GM20000 (cell line): ENCODE data around the gene ADGRF1.

Source experiments
- DNase-seq: peaks from one replicate; pipeline ENCODE4 v3.0.0; 2012; ENCODE audit warnings: low spot score
- TF ChIP-seq, protein P1 (sequence below): IDR thresholded peaks from 2 replicates; pipeline ENCODE4 v1.5.1; 2012; ENCODE audit warnings: mild to moderate bottlenecking, control low read depth; ENCODE audit errors: extremely low read depth, missing control alignments

The ADGRF1 gene

DNA sequence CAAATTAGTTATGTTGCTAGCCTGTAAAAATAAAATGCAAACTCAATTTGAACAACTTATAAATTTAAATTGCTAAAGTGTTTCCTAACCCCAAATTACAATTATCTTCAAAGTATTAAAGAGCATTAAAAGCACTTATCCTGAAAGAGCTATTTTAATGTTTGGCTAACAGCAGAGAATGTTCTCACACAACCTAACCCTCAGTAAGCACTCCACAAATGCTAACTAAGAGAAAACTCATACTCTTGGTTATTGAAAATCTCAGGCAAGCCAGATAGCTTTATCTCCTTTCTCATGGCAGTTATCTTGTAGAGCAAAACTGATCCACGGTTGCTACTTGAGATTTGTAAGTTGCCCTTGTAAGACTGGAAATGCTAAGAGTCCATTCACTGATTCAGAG, 30.5 kb upstream of the ADGRF1 start:
- TF ChIP-seq, protein P1, sequence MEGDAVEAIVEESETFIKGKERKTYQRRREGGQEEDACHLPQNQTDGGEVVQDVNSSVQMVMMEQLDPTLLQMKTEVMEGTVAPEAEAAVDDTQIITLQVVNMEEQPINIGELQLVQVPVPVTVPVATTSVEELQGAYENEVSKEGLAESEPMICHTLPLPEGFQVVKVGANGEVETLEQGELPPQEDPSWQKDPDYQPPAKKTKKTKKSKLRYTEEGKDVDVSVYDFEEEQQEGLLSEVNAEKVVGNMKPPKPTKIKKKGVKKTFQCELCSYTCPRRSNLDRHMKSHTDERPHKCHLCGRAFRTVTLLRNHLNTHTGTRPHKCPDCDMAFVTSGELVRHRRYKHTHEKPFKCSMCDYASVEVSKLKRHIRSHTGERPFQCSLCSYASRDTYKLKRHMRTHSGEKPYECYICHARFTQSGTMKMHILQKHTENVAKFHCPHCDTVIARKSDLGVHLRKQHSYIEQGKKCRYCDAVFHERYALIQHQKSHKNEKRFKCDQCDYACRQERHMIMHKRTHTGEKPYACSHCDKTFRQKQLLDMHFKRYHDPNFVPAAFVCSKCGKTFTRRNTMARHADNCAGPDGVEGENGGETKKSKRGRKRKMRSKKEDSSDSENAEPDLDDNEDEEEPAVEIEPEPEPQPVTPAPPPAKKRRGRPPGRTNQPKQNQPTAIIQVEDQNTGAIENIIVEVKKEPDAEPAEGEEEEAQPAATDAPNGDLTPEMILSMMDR = no peak
- no peak for DNase-seq

DNA sequence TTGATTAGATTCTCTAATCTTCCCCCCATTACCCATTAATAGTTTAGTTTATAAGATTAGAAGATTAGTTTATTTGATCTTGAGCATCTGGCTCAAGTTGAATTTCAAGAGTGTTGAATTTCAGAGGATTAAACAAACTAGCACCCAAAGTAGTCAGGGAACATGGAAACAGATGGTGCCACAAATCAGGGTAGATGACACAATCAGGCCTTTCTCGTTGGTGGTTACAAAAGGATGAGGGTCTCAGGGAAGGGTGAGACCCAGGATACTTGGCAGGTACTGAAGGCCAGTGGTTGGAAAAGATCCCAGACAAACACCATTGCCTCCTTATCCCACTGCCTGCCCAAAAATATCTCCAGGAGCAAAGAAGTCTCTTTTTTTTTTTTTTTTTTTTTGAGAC, 29.5 kb upstream of the ADGRF1 start:
- DNase-seq = no peak
- TF ChIP-seq, protein P1 = no peak

DNA sequence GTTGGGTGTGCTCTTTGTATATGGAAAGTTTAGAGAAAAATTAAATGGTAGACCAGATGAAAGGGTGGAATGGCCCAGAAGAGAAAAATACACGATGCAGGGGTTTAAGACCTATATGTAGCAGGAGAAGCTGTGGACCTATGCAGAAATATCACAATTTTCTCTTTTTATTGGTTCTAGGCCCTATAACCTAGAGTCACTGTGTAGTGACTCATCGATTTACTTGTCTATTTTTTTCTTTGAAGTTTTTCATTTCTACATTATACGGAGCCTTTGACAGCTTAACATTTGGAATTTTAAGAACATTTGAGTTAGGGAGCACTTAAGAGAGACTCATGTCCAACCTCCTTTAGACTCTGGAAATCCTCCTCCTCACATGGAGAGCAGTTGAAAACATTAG, 28.3 kb upstream of the ADGRF1 start:
- no peak for DNase-seq
- TF ChIP-seq, protein P1 = no peak

DNA sequence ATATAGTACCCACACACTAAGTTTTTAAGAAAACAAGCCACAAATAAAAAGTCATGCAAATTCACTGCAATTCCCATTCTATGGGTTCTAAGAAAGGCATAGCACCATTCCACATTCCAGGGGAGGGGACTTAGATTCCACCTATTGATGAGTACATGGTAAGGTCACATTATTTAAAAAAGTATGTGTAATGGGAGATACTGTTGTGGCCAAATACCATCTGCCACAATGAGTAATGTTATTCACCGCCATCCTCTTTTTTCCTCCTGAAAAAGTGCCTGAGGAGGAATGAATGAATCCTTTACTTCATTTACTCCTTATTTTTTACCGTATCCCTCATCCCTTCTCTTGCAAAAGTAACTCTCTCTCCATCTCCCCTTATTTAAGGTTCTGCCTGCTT, 27.0 kb upstream of the ADGRF1 start:
- DNase-seq = no peak
- TF ChIP-seq, protein P1 = no peak

DNA sequence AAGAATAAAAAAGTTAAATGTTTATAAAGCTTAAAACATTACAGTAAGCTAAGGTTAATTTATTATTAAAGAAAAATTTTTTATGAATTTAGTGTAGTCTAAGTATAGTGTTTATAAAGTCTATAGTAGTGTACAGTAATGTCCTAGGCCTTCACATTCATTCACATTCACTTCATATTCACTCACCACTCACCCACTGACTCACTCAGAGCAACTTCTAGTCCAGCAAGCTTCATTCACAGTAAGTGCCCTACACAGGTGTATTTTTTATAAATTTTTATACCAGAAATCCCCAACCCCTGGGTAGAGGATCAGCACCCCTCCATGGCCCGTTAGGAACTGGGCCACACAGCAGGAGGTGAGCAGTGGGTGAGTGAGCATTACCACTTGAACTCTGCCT, 24.3 kb upstream of the ADGRF1 start:
- no peak for DNase-seq
- TF ChIP-seq, protein P1 = no peak

DNA sequence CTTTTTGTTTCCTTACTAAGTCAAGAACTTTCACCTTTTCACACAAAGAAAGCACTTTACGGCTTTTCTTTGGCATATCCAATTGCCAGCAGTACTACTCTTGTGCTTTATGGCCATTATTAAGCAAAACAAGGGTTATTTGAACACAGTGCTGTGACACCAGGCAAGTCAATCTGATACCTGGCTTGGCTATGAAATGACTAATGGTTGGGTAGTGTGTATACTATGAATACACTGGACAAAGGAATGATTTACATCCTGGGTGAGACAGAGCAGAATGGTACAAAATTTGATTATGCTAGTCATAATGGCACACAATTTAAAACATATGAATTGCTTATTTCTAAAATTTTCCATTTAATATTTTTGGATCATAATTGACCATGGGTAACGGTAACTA, 22.1 kb upstream of the ADGRF1 start:
- no peak for DNase-seq
- TF ChIP-seq, protein P1 = no peak

DNA sequence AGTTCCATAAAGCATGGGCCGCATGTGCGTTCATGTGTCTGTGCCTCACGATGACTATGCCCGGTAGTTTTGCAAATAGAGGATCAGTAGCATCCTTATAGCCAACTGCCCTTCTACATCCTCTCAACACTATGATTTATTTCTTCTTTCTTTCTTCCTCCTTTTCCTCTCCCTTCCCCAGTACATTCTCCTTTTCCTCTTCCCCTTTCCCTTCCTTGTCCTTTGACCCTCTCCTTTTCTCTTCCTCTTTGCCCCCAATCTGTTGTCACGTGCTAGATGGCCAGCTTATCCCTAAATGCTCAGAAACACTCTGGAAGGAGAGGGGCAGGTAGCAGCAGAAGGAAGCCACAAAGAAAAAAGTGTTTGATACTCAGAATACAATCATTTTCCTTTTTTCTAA, 20.2 kb upstream of the ADGRF1 start:
- TF ChIP-seq, protein P1 = no peak
- DNase-seq = no peak
